SK-N-MC (cell line): ENCODE results near the gene SETD4.

Source experiments
- EZH2 ChIP-seq: fragments of 200-600 bp; sonication (generic); IDR thresholded peaks from one replicate; pipeline ENCODE4 v1.6.1; 2017; ENCODE audit warnings: antibody characterized with exemption
- POLR2AphosphoS5 ChIP-seq: IDR thresholded peaks from 2 replicates; pipeline ENCODE4 v1.6.1; 2012; ENCODE audit warnings: mild to moderate bottlenecking, low read depth, low read length, borderline replicate concordance

DNA sequence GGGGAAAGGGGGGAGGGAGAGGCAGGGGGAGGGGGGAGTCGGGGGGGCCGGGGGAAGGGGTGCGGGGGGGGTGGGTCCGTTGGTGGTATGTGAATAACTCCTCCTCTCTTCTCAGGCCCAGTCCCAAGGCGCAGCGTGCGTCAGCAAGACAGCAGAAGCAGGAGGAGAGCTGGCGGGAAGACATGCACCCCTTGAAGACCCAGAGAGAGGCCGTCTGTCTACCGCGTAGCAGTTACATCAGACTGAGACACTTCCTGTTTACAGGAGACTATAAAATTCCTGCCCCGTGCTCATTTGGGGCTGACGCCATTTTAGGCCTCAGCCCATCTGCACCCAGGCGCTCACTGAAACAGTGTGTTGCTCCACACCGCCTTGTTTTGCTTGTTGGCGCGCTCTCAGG lies 55.3 kb downstream of the SETD4 start:
- TF ChIP-seq EZH2 (no peak), POLR2AphosphoS5 (no peak)
